Stomach smooth muscle (tissue), 2 donors: ENCODE measurements around the gene ITGB6.

ENCODE experiments used
- H3K27ac ChIP-seq: one replicate; pipeline ENCODE4 v1.7.0; 2013; ENCODE audit warnings: mild to moderate bottlenecking, low read length, inconsistent platforms
- H3K27me3 ChIP-seq, 2 donors: one replicate each; pipeline ENCODE4 v1.7.0; 2013; ENCODE audit warnings: low read length in 2 of 2; ENCODE audit not compliant: insufficient read depth in 2 of 2, control insufficient read depth in 1 of 2
- H3K36me3 ChIP-seq, 2 donors: one replicate each; pipeline ENCODE4 v1.7.0; 2013; ENCODE audit warnings: low read length in 2 of 2; ENCODE audit not compliant: control insufficient read depth in 2 of 2, insufficient read depth in 2 of 2
- H3K4me1 ChIP-seq: one replicate; pipeline ENCODE4 v1.7.0; 2013; ENCODE audit warnings: low read length; ENCODE audit not compliant: control insufficient read depth, insufficient read depth
- H3K4me3 ChIP-seq, 2 donors: one replicate each; pipeline ENCODE4 v1.7.0; 2013; ENCODE audit warnings: low read length in 2 of 2
- H3K9ac ChIP-seq, 2 donors: one replicate each; pipeline ENCODE4 v1.7.0; 2013; ENCODE audit warnings: low read length in 2 of 2, mild to moderate bottlenecking in 1 of 2
- H3K9me3 ChIP-seq, 2 donors: one replicate each; pipeline ENCODE4 v1.7.0; 2013; ENCODE audit warnings: low read length in 2 of 2; ENCODE audit not compliant: control insufficient read depth in 2 of 2
- donor health status: healthy.
- donor health status: Pancreatic carcinoma.

Gene ITGB6

DNA sequence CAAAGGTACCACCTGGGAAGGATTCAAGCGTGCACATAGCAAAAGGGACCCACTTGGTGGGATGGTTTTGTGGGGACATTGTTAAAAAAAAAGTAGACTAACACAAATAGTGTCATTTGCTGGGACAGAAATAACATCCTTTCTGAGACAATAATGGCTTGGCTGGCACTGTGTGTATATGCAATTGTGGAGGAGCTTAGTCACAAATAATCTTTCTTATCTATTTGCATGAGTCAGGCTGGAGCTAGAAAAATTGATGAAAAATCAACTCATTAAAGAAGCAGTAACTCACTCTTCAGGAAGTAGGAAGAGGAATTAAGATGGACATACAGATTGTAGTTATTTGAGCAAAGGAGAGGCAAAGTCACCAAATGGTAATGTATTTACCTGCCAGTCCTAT, 29.5 kb upstream of the ITGB6 start:
- Histone ChIP-seq H3K9ac (no peak overlapping the region), H3K27me3 (no peaks in the 10 kb centered on the region), H3K9me3 (no peaks in the 10 kb centered on the region), H3K4me1 (no peaks in the 10 kb centered on the region), H3K4me3 (no peak overlapping the region), H3K27ac (no peak overlapping the region), H3K36me3 (no peaks in the 10 kb centered on the region)

DNA sequence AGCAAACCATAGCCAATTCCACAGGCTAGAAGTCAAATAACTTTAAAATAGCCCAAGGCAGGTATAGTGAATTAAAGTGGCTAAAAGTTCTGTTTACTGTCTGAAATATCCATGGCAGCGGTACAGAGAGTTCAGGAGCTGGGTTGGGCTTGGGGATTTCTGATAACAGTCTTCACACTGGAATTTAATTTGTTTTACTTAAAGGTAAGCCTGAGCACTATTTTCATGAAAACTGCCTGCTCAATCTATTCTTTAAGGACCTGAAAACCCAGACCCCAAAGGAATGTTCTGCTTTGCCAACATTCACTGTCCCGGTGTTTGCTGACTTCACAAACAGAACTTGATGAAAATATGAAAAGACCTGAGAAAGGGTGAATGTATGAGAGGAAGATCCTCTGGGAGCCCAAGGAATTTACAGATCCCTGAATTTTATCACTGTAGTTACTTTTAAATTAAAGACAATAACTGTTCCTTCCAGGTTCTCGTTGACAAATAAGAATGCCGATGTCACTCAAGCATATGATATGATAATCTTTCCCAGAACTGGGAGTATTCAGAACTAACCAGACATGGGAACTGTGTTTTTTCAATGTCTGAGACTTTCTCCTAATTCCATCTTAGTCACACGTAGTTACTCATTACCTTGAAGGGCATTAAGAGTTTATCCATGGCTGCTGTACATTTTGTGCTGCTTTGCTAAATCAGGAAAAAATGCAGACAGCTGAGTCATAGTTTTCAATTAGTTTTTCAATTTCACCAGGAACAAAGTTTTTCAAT, 28.3 kb upstream of the ITGB6 start:
- no peaks in the 10 kb centered on the region for H3K27me3 ChIP-seq
- no peak overlapping the region for H3K9ac ChIP-seq
- no peaks in the 10 kb centered on the region for H3K36me3 ChIP-seq
- no peak overlapping the region for H3K27ac ChIP-seq
- H3K4me1 ChIP-seq: peaks cover 5% of the 10 kb centered on the region
- no peak overlapping the region for H3K4me3 ChIP-seq
- H3K9me3 ChIP-seq: no peaks in the 10 kb centered on the region

DNA sequence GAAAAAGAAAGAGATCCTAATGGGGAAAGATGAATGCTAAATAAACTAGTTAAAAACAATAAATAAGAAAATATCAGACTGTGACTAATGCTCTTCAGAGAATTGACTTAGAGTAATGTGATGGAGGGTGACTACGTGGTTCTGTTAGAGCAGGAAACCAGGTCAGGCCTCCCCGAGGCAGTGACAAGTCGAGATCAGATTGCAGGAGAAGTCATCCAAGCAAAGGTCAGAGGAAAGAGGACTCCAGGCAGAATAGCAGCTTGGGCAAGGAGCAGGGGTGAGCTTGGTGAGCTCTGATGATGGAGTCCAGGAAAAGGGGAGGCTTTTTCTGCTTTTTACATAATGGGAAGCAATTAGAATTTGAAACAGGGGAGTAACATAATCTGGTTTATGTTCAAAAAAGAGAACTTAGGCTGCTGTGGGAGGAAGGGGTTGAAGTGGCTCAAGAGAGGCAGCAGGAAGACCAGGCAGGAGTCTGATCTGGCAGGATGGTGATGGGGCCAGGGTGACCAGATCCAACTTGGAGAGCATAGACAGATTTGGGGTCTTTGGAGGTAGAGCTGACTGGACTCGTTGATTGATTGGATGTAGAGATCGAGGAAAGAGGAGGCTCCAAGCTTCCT, 27.3 kb upstream of the ITGB6 start:
- no peak overlapping the region for H3K27ac ChIP-seq
- no peak overlapping the region for H3K9ac ChIP-seq
- H3K4me3 ChIP-seq: no peak overlapping the region
- no peaks in the 10 kb centered on the region for H3K36me3 ChIP-seq
- no peaks in the 10 kb centered on the region for H3K9me3 ChIP-seq
- no peaks in the 10 kb centered on the region for H3K27me3 ChIP-seq
- H3K4me1 ChIP-seq: peaks cover 5% of the 10 kb centered on the region

DNA sequence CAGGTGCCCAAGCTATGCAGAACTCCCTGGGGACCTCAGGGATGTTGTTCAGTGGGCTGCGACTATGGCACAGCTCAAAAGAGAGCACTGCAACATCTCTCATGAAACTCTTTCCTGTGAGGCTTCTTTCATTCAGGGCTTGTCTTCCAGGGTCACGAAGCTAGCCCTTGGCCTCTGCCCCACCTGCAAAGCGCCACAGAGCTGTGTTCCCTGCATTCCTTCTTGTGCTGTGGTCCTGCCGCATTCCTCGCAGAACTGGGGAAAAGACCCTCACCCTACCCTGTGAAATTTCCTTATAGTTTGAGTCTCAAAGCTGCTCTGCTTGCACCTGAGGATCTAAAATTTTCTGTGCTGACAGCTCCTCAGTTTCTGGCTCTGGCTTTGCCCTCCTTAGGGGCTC, 26.3 kb upstream of the ITGB6 start:
- H3K9ac ChIP-seq: no peak overlapping the region
- H3K9me3 ChIP-seq: no peaks in the 10 kb centered on the region
- H3K4me1 ChIP-seq: peaks cover 11% of the 10 kb centered on the region
- H3K27ac ChIP-seq: no peak overlapping the region
- H3K36me3 ChIP-seq: no peaks in the 10 kb centered on the region
- H3K27me3 ChIP-seq: no peaks in the 10 kb centered on the region
- H3K4me3 ChIP-seq: no peak overlapping the region

DNA sequence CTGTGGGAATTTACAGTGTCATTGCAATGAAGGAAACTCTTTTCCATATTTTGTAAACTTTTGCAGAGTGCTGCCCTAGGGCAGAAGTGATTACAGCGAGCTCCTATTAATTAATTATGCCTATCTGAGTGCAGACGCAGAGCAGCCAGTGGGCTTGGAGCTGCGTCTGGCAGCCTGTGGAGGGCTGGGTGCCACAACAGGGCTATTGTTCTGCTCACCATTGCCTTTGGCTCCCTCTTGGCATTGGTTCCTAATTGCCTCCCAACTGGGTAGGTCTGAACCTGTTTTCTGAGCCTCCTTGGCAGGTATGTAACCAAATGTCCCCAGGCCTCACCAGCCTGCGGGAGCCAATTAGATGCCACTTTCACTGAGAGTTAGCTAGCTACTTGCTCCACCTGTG, 25.6 kb upstream of the ITGB6 start:
- H3K4me1 ChIP-seq: peaks cover 17% of the 10 kb centered on the region
- no peaks in the 10 kb centered on the region for H3K36me3 ChIP-seq
- H3K4me3 ChIP-seq: no peak overlapping the region
- no peak overlapping the region for H3K9ac ChIP-seq
- no peaks in the 10 kb centered on the region for H3K9me3 ChIP-seq
- no peaks in the 10 kb centered on the region for H3K27me3 ChIP-seq
- H3K27ac ChIP-seq: no peak overlapping the region

DNA sequence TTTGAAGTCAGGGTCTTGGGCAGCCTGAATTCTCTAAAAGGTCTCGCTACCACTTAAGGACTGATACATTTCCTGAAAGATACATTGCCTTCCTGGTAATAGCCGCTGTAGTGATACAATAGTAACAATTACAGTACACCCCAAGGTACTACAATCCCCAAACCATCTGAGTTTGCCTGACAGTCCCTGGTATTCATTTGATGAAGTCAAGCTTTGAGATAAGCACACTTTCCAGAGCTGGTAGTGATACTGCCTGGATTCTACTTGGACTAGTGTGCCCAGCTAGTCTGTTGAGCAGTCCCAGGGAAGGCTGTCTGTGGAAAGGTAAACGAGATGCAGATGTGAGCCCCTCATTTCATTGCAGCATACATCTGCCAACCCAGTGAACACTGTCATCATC, 24.4 kb upstream of the ITGB6 start:
- H3K36me3 ChIP-seq: no peaks in the 10 kb centered on the region
- H3K4me1 ChIP-seq: peaks cover 22% of the 10 kb centered on the region
- no peak overlapping the region for H3K27ac ChIP-seq
- H3K9ac ChIP-seq: no peak overlapping the region
- H3K9me3 ChIP-seq: no peaks in the 10 kb centered on the region
- H3K27me3 ChIP-seq: no peaks in the 10 kb centered on the region
- H3K4me3 ChIP-seq: no peak overlapping the region

DNA sequence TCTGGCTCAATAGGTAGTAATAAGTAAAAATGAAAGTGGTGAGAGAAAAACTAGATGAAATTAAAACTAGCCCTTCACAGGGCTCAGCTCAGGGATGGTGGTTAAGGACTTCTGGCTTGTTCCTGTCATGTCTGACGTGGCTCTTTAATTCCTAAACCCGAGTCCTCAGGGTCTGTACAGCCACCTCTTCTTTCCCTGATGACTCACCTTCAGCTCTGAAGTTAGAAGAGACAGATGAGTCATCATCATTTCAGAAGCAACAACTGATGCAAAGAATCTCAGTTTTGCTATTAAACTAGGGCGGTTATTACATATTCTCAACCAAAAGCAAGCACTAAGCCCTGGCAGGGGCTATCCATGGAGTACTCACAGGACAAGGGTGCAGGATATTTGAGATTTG, 24.0 kb upstream of the ITGB6 start:
- no peak overlapping the region for H3K4me3 ChIP-seq
- no peak overlapping the region for H3K9ac ChIP-seq
- H3K27me3 ChIP-seq: no peaks in the 10 kb centered on the region
- no peaks in the 10 kb centered on the region for H3K9me3 ChIP-seq
- H3K36me3 ChIP-seq: no peaks in the 10 kb centered on the region
- no peak overlapping the region for H3K27ac ChIP-seq
- peaks cover 22% of the 10 kb centered on the region for H3K4me1 ChIP-seq

DNA sequence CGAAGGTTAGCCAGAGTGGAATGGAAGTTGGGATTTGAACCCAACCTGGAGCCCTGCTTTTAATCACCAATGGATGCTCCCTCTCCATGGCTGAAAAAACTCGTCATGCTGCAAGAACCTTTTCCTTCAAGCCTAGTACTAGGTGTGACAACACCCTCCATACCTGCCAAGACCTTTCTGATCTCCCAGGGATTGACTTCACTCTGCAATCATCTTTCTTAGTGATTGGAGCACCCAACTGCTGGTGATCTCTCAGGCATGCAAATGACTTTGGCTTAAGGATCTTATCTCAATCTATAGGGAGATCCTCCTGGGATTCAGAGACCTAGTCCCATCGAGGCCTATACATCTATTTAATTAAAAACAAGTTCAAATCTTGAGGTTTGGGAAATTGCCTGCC, 23.5 kb upstream of the ITGB6 start:
- H3K27ac ChIP-seq: no peak overlapping the region
- no peak overlapping the region for H3K9ac ChIP-seq
- H3K36me3 ChIP-seq: no peaks in the 10 kb centered on the region
- H3K4me3 ChIP-seq: no peak overlapping the region
- no peaks in the 10 kb centered on the region for H3K27me3 ChIP-seq
- H3K9me3 ChIP-seq: no peaks in the 10 kb centered on the region
- peaks cover 22% of the 10 kb centered on the region for H3K4me1 ChIP-seq

DNA sequence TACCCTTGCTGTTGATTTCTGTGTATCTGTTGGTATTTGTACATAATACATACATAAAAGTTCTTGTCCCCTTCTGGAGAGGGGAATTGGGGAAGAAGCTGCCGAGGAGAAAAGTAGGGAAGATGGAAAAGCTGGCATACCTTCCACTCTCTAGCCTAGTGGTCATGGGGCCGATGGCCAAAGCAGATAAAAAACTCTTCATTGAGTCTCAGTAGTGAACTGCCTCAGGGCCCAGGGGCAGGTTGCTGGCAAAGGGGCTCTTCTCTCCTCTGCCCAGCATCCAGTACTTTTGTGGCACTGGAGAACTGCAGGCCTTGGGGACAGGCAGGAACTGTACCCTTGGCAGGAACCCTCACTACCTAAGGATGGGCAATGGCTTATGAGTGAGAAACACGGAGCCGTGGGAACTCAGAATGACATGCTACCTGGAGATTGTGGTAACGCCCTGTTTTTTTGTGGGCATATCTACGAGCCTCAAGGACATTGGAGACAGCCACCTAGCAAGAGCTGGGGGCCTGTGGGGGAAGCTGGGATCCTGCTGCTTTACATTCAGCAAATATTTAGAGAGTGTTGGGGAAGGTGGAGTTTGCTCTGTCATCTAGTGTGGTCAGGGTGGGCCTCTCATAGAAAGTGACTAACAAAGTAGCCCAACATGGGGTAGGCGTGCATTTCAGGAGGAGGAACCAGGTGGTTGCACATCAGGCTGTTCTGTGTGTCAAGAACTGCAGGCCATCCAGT, 22.6 kb upstream of the ITGB6 start:
- no peaks in the 10 kb centered on the region for H3K9me3 ChIP-seq
- peaks cover 22% of the 10 kb centered on the region for H3K4me1 ChIP-seq
- H3K27me3 ChIP-seq: no peaks in the 10 kb centered on the region
- H3K36me3 ChIP-seq: no peaks in the 10 kb centered on the region
- H3K4me3 ChIP-seq: no peak overlapping the region
- no peak overlapping the region for H3K27ac ChIP-seq
- H3K9ac ChIP-seq: no peak overlapping the region

DNA sequence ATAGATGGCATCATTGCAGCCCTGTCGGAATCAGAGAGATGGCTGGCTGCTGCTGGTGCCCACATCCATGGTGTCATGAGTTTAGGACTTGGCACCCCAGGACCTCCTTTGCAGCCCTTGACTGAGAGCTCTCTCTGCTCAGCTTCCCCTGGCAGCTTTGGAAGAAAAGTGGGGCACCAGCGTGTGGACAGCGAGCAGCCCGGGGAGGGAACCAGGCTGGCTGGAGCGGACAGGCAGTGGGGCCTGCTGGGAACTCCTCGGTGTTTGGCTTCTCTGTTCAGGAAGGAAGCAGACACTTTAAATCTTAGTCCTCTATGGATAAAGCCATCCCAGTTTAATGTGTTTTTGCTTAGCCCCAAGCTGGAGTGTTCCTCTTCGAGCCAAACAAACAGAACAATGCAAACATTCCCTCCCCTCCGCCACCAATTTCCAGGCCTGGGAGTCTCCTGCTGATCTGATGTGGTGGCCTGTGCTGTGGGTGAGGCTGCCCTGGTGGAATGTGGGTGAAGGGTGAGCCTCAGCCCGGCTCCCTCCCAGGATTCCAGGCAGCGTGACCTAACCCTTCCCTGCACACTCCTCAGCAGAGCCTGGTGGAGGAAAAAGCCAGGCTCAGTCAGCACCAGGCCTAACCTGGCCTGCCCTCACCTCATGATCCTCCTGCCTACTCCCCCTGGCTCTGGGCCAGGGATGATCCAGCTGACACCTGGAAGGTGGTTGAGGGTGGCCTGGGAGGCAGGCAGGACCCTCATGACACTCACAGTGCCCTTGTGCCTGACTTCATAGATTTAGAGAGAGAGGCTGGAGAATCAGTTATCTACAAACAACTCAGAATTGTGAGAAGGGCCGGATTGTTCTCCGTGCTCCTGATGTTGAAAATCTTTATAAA, 21.6 kb upstream of the ITGB6 start:
- Histone ChIP-seq H3K4me1 (peaks cover 22% of the 10 kb centered on the region), H3K4me3 (no peak overlapping the region), H3K27me3 (no peaks in the 10 kb centered on the region), H3K9me3 (no peaks in the 10 kb centered on the region), H3K36me3 (no peaks in the 10 kb centered on the region), H3K27ac (no peak overlapping the region), H3K9ac (no peak overlapping the region)
